Measurements from ENCODE around the gene RGS7.
"Not testable (repeated sequence)": the region's sequence is repeated elsewhere in the genome, so short reads cannot be mapped to it uniquely, and the experiment has no call there.

Gene RGS7

DNA sequence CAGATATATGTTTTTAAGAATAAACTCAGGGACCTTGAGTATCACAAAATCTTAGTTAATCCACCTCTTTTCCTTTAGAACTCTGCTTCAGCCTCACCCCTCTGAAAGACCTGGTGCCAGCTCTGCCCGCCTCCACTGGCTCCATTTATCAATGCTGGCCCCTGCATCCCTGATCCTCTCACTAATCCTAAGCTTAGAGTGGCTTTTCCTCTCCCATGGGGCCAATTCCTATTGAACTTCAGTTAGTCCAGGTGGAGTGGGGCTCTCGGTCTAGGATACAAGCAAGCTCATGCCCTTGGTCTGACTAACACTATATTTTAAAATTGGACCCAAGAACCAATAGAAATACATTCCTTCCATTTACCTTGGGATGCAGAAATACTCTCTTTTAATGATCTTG, 87.0 kb downstream of the RGS7 start:
- DNase-seq, result no peak

DNA sequence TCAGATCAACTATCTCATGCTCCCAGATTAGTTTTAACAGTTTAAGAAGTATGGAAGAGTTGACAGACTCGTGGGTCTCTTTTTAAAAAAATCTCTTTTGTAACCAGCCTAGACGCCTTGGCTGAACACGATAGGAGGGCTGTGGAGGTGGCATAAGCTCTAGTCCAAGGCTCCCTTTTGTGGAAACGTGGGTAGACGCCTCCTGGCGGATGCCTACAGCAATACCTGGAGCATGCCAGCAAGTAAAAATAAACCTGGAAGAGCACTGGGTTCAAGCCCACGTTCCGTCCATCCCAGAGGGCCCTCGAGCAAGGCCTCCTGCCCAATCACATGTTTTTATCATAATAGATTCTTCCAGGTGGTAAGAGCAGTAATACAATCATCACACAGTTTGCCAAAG, 87.9 kb downstream of the RGS7 start:
- no peak for DNase-seq

DNA sequence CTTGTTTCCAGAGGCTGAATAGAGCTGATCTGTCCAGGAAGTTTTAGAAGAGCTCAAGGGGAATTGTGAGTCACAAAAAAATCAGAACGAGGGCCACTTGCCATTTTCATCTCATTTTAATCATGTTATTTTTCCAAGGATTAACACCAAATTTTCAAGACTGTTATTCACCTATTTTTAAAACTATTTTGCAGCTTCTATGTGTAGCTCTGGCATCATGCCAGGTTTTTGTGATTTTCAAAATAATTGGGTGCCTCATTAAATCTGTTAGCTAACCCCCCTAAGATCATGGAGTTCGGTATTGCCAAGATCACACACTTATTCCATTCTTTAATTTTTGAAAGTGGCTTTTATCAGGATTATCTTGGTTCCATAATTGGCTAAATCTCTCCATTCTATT, 90.9 kb downstream of the RGS7 start:
- no peak for DNase-seq

DNA sequence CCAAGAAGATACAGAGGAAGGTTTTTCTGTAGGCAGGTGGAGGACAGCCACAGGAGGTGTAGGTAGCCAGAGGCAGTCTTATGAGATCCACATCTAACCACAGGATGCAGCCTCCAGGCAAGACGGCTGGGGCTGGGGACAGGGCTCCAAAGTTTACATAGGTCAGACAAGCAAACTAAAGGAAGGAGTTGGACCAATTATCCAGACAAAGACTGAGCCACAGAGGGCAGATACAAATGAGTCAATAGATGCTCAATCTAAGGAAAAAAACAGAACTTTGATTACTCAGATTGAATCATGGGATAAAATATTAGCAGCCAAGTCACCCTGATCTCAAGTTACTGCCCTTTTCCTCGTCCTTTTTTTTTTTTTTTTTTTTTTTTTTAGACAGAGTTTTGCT, 91.6 kb downstream of the RGS7 start:
- DNase-seq, result peak; percentile 46

DNA sequence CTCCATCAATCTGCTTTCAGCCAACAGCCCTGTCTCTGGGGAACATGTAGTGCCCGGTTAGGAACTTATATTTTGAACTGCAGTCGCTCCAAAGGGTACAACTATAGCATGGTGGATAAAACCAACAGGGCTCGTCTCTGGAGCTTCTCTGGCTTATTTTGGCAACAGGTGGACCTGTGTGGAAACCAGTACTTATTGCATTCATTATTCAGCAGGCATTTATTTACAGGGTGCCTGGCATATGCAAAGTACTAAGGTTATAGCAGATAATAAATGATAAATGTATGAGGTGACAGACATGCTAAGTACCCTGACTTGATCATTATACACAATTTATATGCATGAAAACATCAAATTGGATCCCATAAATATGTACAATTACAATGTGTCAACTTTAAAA, 93.7 kb downstream of the RGS7 start:
- no peak for DNase-seq

DNA sequence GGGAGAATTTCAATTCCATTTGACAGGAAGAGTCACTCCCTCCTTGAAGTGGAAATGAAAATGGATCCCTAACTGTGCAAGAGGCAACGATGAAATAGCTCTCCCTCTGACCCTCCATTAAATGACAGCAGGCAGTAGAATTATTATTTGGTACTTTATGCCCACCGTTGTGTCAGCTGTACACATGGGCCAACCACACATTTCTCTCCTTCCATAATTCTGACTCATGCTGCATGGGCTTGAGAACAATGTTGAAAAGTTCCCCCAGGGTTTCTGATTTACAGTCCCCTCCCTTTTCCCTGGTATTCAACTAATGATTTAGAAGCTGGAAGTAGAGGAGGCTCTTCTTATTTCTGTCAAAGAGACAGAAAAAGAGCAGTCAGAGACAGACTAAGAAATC, 103.5 kb downstream of the RGS7 start:
- DNase-seq, result no peak

DNA sequence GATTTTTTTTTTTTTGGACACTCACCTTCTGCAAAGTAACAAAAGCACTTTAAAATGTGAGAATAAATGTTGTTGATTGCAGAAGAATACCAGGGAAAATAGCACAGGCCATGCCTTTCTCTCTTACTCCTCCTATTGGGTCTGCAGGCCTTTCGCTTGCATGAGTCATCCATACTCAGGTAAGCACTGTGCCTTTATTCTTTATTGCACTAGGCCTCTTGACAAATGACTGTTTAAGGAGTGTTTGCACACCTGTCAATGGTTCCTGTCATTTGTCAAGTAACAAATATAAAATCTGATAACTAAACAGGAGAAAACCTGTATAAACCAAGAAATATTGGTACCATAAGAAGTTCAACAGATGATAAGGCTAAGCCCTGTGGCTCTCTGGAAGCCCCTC, 106.5 kb downstream of the RGS7 start:
- peak; percentile 71 for DNase-seq

DNA sequence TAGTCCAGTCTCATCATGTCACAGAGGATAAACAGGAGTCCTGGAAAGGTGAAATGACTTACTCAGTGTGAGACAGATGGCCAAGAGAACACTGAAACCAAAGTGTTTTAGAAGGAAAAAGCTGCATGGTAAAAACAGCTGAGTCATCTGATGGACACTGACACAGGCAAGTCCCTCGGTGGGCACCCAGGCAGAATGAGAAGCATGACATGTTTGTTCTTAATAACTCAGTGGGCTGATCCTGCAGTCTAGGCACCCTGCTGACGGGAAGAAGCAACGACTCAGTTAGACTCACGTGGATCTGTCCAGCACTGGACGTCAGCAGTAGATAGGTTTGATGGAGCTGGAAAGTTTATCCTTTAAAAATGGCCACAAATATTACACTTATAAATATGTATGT, 116.9 kb downstream of the RGS7 start:
- DNase-seq, result no peak

DNA sequence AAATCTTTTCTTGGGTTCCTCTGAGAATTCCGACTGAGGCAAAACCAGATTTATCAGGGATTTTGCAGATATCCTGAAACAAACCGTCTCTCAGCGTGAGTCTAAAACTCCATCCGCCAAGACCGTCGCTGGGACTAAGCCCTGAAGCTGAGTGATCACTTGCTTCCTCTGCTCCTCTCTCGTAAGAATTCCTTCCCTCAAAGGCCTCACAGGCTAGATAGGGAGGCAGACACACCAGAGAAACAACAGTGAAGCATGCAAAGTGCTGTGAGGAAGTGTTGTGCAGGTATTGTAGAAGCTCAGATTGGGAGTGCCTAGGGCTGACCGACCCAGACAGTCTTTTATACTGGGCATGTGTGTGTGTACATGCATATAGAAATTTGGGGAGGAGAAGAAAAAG, 119.1 kb downstream of the RGS7 start:
- DNase-seq, result no peak

DNA sequence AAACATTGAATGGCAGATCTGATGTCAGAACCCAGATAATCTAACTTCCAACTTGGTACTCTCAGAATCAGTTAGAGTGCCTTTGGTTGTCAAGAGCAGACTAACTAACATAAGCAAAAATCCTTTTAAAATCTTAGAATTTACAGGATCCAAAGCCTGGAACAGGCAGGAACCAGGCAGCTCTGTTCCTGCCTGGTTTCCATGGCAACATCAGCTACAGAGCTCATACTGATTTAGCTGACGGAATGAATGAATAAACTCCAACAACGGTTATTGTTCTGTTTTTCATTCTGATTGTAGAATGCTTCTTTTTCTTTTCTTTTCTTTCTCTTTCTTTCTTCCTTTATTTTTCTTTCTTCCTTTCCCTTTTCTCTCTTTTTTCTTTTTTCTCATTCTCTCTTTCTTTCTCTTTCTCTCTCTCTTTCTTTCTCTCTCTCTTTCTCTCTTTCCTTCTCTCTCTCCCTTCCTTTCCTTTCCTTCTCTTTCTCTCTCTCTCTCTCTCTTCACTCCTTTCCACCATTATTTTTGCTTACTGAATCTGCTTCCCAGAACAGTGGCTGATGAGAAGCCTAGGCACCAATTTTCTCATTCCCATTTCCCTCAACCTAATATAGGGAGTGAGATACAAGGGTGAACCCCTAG, 121.6 kb downstream of the RGS7 start:
- peak; percentile 47 for DNase-seq

DNA sequence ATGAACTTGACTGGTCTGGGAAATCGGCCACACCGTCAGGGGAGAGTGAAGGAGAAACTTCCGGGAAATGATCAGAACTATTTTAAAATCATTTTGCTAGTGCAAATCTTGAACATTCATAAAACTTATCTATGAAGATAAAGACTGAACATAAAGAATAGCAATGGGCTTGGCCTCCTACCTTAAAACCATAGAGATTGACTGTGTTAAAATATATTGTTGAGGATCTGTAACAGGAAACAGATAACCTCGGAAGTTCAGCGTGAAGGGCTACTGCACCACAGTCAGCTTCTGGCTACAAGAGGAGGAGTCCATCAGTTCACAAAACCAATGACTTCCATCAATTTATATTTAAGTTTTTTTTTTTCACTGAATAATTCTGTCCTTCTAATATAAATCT, 127.3 kb downstream of the RGS7 start:
- DNase-seq, result no peak

DNA sequence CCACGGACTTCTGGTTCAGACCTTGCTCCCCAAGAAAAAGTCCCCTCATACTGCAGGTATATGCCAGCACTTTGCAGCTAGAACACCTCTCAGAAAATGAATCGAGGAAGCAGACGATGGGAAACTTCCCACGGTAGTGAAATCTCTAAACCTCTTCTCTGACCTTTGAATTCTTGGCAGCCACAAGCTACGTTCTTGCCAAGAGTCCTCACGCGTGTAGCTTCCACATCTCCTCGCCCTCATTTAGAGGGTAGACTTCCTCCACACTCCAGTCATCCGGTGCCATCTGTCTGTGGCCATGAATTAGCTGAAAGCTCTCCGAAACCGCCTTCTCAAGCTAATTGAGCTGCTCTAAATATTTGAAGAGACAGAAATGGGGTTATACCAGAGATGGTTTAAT, 127.8 kb downstream of the RGS7 start:
- peak; percentile 41 for DNase-seq

DNA sequence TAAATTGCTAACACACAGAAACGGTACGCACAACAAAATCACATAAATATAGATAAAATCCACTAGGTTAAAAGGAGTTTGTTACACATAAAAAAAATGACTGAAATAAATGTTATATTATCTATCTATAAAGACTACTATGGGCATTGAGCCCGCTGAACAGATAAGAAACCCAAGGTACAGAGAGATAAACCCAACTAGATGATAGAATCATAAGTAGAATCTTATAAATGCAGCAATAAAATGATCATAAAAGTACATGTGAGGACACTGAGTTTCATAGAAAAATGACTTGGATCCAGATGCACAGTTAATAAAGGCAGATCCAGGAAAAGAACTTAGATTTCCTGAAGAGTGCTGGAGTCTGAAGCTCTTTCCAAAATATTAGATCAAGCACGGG, 128.7 kb downstream of the RGS7 start:
- no peak for DNase-seq

DNA sequence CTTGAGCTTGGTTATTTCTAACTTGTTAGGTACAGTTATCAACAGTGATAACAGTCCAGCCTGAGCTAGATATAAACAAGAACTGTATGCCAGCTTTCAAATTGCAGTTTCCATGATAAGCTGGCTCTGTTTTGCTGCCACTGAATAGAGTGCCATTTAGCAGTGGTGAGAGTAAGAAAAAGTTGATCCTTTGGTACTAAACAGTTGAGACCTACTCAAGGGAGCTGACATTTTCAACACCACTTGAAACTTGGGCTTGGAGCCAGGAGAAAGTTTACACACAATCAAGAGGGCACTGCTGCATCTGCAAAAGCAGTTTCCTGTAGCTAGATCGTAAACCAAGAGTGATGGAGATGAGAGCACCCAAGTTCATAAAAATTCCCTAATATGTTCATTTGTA, 131.3 kb downstream of the RGS7 start:
- peak; percentile 45 for DNase-seq

DNA sequence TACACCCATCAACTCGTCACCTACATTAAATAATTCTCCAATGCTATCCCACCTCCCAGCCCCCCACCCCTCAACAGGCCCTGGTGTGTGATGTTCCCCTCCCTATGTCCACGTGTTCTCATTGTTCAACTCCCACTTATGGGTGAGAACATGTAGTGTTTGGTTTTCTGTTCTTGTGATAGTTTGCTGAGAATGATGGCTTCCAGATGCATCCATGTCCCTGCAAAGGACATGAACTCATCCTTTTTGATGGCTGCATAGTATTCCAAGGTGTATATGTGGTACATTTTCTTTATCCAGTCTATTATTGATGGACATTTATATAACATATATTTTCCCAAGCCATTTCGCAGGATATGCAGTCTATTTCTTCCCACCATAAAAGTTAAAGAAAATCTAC, 132.8 kb downstream of the RGS7 start:
- DNase-seq, result not testable (repeated sequence)

DNA sequence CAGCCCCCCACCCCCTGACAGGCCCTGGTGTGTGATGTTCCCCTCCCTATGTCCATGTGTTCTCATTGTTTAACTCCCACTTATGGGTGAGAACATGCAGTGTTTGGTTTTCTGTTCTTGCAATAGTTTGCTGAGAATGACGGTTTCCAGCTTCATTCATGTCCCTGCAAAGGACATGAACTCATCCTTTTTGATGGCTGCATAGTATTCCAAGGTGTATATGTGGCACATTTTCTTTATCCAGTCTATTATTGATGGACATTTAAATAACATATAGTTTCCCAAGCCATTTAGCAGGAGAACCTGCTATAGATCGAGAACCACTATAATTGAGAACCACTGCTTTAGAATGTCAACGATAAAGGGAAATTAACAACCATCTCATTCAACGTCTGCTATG, 134.2 kb downstream of the RGS7 start:
- DNase-seq, result not testable (repeated sequence)

DNA sequence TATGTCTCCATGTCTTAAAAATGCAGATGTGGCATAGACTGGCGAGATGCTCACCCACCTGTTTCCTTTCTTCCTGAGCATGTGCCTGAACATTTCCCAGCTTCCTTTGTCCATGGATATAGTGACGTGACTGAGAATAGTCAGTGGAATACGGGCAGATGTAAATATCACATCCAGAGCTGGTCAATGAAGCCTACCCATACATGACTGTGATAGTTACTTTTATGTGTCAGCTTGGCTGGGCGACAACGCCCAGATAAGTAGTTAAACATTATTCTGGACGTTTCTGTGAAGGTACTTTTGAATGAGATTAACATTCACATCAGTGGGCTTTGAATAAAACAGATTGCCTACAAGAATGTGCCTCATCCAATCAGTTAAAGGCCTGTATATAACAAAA, 135.7 kb downstream of the RGS7 start:
- no peak for DNase-seq

DNA sequence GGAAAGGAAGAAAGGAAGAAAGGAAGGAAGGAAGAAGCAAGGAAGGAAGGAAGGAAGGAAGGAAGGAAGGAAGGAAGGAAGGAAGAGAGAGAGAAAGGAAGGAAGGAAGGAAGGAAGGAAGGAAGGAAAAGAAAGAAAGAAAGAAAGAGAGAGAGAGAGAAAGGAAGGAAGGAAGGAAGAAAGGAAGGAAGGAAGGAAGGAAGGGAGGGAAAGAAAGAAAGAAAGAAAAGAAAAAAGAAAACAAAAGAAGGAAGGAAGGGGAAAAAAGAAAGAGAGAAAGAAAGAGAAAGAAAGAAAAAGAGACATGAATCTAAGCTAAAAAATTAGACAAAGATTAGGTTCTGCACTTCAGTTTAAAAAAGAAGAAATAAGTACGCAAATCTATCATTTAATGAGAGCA, 136.1 kb downstream of the RGS7 start:
- DNase-seq, result not testable (repeated sequence)

DNA sequence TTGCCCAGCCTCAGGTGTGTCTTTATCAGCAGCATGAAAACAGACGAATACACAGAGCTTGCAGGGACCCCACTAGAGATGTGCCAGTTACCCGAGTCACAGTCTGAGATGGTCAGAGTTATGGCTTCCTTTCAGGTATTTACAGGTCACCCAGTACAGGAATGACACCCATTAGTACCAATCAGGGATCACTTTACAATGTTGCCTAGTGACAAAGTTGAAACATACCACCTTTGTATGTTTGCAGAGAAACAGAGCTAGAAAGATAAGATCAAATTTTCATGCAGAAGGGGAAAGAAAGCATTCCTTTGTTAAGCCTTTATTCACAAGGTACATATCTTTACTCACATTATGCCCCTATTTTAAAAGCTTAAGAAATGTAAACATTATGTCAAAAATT, 137.6 kb downstream of the RGS7 start:
- no peak for DNase-seq

DNA sequence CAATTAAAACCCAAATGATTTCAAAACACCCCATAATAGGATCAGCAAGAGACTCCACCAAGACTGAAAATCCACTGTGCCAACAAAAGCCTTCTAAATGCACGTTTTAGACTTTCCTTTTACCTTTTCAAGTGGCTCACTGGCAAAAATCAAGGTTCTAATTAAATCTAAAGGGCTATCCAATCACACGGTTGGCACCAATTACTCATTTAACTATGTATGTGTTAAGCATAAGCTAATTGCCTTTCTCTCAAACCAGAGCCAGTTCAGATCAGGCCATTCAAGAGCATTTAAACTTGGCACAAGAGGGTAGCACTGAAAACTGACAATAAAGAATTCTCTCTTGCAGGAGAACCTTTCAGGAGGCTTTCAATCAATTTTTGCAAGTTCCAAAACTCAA, 139.5 kb downstream of the RGS7 start:
- DNase-seq, result peak; percentile 11

DNA sequence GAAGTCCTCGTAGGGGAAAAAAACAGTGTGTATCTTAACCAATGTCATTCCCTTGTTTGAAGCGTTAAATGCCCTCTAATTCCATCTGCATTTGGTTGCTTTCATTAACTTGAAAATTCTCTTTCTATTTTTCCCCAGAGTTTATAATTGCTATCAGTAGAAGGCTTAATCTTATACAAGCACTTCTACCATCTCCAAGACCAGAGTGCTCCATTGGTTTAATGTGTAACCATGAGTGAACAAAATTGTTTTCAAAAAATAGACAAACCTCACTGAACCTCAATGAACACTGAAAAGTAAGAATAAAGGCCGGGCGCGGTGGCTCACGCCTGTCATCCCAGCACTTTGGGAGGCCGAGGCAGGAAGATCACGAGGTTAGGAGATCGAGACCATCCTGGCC, 141.3 kb downstream of the RGS7 start:
- no peak for DNase-seq

DNA sequence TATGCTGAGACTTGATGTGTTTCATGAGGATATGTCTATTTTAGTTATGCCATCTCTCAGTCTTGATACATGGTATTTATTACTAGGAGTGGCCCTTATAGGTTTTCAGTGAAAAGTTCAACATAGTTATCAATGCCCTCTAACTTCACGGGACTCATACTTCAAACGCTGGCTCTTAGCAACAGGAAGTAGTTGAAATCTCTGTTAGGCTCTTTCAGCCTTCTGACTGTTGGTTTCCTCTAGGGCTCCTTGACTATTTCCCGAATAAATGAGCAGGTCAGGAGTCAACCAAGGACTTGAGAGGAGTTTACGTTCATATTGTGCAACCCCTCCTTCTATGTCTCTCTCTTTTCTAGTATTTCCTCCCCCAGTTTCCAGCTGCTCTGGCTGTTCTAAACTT, 141.8 kb downstream of the RGS7 start:
- DNase-seq, result no peak

DNA sequence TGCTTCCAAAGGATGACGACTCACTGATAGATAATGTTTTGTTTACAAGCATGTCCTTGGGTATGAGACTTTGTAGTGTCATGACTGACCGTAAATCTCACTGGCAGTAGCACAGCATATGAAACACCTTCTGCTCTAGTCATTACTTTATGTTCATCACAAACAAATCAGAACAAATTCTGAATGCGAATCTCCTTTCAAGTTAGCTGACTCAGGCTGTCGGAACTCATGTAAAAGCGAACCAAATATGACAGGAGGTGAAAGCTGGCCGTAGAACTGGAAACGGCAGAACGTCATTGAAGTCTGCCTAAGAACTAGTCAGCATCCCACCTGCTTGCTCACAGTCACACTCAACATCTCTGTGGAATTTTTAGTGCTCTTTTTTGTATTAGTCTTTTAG, 143.9 kb downstream of the RGS7 start:
- no peak for DNase-seq

DNA sequence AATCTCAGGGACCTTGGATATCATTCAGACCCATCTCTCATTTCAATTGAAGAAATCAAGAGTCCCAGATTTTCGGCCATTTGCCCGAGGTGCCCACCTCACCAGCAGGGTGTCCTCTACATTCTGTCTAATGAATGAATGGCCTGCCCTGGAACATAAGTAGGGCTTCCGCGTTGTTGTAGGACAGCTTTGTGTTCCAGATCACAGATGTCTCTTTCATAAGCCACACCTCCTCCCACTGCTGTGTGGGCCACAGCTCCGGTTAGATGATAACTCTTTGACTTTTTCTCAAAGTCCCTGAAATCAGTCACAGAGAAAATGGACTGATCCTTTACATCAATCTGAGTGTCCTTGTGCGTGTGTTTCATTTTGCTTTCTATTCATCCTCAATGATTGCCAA, 144.4 kb downstream of the RGS7 start:
- no peak for DNase-seq

DNA sequence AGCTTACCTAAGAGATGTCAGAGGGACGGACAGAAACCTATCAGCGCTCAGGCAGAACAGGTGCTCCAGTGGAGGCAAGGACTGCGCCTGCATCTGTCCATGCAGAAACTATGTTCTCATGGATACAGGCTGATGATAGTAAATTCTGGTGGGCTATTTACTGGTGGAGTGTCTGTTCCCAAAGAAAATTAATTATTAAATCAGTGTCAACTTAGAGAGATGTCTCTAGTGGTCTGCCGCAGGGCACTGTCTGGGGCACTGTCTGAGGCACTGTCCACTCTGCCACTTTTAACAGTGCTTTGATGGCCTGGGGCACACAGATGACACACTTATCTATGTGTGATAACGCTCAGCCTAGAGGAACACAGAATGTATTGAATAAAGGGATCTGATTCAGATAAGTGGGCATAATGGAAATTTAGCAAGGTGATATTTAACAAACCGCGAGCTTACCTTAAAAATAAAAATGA, 148.1 kb downstream of the RGS7 start:
- peak; percentile 61 for DNase-seq

DNA sequence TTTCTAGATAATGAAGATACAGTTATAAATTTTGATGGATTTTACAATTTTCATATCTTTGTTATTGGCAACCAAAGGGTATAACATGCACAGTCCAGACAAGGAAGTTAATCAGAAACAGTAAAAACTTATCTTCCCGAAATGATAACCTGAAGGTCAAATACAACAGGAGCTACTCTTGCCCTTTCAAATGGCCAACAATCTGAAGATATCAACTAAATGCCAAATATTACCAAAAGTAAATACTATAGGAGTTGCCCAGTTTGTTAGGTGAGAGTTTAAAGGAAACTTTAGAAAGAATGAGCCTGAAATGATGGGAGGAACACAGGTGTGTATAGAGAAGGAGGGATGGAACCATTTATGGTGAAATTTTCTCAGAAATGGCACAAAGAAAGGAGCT, 153.2 kb downstream of the RGS7 start:
- no peak for DNase-seq

Data from NCI-H69 (cell line).